Inferior parietal cortex (tissue), 1 donor: ENCODE measurements around the gene NINJ1.

Experiments
- DNase-seq: peaks from one replicate; pipeline ENCODE4 v3.0.0-alpha.2; 2016; ENCODE audit errors: extremely low spot score

The NINJ1 gene, protein sequence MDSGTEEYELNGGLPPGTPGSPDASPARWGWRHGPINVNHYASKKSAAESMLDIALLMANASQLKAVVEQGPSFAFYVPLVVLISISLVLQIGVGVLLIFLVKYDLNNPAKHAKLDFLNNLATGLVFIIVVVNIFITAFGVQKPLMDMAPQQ

DNA sequence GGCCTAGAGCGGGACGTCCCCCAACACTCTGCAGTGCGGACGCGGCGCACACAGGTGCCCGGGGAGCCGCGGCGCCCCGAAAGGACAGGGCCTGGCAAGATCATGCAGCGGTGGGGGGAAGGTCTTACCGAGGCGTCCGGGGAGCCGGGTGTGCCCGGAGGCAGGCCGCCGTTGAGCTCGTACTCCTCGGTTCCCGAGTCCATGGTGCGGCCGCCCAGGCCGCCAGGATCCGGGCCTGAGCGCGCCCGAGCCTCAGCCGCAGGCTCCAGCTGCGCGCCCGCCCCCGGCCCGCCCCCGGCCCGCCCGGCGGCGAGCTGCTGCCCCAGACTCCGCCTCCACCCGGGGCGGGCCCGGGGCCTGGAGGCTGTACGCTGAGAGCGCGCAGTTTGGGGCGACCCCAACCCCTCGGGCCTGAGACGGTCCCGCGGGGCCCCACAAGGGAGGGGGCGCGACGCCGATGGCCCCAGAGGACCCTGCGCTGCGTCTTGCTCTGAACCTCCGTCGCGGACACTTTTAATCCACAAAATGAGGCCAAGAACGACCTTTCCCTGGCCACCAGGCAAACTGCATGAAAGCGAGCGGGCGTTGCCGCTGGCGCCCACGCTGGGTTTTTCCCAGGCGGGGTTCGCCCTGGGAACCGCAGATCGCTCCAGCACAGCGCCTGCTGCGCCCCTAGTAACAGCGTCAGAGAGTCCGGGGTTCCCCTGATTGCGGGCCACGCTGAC, at the start of gene NINJ1:
TSS of gene NINJ1 (minus strand) at position 237 of the 725 bp plus-strand sequence. CDS start at position 203, 34 bp downstream.
- peak; percentile 59 for DNase-seq

DNA sequence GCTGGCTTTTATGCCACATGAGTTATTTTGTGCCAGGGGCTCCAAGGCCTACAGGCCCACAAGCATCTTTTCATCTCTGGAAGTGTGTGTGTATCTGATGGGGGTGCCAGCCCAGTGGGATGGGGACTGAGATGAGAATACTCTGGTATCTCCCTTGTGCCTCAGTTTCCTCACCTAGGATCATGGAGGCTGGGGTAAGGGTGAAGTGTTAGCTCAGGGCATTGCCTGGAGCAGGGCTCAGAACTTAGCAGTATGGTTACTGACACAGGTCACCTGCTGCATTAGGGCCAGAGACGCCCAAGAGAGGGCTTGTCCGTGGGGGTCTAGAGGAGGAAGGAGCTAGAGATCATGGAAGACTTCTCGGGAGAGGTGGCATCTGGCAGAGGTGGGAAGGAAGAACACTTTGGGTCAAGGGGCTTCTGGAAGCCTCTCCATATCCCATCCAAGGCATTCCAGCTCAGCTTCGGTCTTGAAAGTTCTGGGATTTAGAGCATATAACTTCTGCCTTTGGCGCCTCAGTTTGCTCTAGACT, 49.1 kb upstream of the NINJ1 start:
- DNase-seq: no peak

DNA sequence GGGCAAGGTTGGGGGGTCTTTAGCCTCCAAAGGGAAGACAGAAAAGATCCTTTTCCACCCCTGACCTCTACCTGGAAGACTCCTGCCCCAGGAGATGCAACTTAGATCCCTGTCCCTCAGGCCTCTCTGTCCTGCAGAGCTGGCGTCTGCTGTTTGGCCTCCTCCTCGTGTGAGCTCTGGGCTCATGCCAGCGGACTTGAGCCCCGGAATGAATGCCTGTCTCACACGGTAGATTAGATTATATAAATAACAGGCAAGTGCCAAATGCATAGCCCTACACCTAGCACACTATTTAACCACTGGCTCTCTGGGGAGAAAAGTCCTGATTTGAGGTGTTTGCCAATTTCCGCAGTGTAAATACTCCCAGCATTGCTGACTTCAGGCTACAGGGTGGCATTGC, 48.5 kb upstream of the NINJ1 start:
- DNase-seq: no peak

DNA sequence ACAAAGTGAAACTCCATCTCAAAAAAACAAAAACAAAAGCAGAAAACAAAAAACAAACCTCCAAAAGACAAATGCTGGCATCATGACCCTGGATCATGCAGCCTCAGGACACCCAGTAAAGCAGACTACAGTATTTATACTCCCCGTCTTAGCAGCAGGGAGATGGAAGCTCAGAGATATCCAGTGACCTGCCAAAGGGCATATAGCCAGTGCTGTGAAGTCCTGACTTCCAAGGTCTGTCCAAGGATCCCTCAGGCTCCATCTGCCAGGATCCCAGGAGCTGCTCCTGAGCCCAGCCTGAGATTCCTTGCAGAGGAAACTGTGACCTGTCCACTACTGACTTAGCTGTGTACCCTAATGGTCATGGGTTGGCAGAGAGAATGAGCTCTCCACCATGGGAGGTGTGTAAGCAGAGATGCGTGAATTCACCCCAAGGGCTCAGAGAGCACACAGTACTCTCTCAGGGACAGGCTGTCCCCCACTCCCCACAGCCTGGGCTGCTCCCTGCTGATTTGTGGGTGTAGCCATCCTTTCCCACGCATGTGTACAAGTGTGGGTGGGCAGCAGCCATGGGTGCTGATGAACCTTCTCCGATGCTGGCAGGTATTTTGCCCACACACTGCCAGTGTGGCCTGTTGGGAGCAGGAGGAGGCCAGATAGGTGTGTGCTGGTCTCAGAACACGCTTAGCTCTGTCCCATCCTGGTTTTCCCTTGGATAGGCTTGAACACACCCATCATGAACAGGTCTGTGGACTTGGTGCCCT, 47.8 kb upstream of the NINJ1 start:
- DNase-seq: no peak

DNA sequence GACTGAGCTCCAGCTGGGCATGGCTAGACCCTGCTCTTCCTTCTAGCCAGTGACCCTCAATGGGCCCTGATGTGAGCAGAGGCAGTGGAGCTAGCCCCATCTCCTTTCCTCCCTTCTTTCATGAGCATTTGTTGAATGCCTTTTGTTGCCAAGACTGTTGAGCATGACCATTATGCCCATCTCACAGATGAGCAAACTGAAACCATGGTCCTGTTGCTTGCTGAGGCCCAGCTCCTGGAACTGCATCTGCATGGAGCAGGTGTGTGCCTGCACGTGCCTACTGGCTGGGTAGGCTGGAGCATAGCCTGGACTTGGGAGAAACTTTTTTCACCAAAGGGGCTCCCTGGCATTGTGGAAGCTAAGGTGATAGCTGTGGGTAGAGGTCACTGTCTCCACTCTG, 46.9 kb upstream of the NINJ1 start:
- no peak for DNase-seq

DNA sequence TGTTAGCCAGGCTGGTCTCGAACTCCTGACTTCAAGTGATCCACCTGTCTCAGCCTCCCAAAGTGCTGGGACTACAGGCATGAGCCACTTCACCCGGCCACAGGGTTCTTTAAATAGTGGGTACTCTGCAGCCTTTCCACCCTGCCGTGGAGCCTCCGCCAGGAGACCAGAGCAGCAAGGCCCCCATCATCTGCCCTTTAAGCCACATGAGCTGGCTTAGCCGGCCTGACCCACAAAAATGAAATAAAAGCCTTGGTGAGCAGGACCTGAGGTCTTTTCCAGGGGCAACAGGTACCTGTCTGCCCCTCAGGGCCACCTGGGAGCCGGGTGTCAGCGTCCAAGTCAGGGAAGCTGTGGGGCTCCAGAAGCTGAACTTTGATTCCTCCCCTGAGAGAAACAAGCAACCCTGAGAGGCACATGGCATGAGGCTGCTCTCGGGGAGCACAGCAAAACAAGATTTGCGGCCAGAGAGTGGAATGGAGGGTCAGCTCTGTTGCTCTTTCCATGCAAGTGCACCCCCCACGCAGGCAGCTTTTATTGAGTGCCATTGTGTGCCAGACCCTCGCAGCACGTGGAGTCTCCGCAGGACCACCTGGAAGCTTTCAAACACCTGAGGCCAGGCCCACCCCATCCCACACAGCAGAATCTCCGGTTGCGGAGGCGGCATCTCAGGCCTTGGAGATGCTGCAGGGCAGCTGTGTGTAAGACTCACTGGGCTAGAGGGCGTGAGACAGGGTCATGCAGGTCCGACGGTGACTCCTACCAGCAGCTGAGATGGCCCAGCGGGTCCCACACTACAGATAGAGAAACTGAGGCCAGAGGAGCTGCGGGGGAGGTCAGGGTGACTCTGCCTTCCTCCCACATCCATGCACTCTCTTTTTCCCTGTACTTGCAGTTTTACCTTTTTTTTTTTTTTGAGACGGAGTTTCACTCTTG, 45.1 kb upstream of the NINJ1 start:
- no peak for DNase-seq

DNA sequence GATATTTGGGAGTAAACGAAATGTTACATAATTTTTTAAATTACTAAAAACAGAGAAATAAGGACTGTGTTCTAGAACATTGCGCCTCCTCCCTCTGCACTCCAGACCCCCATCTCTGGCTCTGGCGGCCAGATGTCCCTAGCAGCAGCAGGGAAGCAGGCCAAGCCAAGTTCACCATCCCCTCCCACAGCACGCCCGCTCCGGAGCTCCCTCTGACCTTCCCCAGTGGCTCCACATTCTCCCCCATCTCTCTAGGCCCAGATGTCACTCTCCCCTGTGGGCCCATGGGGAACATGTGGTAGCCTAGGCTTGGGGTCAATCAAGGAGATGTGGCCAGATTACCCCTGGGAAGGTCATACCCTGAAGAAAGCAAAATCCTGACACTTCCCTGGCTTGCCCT, 43.6 kb upstream of the NINJ1 start:
- no peak for DNase-seq

DNA sequence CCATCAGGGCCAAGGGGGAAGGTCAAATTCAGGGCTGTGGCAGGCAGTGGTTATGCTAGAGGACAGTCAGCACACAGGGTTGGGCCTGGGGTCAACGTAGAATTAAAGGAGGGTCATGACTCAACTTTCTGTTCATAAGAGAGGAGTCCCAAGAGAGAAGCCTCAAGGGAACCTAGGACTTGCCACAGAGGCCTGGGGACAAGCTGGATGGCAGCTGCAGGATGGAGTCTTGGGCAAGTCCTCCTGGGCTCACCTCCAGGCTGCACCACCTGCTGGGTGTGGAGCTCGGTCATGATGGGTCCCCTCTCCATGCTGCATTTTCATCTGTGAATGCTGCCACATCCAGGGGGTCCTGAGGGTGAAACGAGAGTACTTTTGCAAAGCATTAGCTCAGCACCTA, 40.9 kb upstream of the NINJ1 start:
- DNase-seq: no peak

DNA sequence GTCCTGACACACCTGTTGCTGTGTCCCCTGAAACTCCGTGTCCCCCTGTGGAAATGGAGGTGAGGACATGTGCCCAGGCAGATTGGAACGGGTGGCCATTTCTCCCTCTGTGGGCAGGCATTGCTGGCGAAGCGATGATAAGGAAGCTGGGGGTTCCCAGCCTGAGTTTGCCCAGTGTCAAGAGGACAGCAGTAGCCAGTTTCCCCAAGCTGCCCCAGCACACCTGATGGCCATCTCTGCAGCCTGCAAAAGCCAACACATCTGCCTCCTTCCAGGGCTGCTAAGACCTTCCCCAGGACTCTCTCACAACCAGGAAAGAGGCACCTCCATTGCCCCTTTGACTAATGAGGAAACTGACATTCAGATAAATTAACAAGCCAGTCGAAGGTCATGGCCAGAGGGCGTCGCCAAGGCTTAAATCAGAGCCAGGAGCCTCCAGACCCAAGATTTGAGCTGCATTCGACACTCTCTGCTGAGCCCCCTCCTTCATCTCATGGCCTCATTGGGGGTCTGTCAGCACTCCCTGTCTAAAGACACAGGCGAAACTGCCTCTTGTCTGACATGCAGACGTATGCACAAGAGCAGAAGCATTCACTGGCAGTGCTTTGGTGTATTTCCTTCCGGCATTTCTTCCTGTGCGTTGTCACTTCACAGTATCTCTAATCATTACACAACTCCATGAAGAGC, 39.5 kb upstream of the NINJ1 start:
- DNase-seq: no peak

DNA sequence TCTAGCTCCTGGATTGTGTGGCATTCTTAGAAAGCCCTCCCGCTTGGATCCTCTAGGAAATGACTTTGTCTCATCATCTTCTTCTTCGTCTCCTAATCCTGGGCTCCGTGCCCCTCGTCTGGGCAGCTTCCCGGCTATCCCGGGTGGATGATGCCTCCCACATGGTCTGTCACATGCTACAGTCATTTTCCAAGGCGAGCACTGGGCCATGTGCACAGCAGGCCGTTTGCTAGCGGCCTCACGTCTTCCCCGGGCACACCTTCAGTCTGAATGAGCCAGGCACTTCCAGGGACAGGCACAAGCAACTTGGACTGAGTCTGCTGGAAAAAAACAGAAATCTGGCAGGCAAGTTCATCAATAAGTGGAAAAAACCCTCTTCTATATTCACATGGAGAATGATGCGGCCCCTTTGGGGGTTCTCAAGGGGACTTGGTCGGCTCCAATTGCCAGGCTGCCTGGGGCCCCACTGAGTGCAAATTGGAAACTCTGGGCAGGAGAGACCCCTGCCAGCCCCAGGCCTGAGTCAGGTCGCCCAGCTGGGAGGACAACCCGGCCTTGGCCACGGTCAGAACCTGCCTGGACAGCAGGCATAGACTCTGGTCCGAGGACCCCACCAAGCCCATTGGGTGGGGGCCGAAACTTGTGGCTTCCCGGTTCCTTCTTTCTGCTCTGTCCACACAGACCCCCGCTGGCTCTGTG, 38.8 kb upstream of the NINJ1 start:
- DNase-seq: no peak

DNA sequence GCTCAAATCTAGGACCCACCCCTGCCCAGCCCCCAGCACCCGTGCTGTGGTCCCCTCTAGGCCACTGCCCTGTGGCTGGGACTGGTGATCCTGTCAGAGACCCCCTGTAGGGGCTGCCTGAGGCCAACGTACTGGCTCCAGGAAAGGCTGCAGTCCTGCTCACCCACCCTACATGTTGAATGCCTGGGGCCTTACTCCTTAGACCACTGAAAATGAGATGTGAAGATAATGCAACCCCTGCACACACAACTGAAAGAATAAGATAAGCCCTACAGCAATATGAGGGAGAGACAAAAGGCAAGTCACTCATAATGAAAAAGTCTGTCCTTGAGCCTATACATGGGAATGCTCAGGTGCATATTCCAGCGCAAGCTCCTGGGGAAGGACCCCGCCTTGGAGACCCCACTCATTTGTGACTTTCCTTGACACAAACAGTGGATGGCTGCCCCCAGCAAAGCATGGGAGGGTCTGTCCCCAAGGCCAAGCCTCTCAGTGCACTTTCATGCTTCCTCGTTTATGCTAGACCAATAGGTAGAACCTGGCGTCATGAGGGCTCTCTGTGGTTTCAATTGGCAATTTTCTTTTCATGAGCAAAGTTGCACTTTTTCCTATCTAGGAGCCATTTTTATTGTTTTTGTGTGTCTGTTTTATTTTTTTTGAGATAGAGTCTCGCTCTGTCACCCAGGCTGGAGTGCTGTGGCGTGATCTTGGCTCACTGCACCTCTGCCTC, 37.4 kb upstream of the NINJ1 start:
- no peak for DNase-seq

DNA sequence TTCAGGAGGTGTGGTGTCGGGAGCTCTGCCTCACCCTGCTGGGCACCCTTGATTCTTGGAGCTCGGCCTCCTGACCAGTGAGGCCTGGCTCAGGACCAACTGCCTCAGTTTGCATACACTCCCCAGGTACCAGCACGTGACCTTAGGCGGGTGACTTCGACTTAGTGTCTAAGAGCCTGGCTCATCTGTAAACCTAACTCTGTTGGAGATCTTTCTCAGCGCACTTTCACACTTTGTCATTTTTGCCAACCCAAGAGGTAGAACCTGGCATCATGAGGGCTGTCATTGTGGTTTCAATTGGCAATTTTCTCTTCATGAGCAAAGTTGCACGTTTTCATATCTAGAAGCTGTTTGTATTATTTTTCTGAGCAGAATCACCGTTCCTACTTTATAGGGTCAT, 36.5 kb upstream of the NINJ1 start:
- DNase-seq: no peak

DNA sequence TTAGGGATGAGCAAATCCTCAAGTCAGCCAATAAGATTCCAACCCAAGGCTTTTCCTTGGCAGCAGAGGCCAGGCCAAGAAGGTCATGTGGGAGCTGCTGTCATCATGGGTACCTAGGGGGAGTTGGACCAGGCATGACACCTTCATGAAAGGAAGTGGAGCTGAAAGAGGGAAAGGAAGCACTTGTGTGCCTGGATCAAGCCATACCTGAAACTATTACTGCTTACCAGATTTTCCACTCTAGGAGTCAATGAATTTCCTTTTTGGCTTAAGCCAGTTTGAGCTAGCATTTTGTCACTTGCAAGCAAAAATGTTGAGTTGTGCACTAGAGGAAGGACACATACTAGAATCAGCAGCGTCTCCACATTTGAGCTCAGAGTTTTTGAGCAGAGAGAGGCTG, 35.4 kb upstream of the NINJ1 start:
- no peak for DNase-seq

DNA sequence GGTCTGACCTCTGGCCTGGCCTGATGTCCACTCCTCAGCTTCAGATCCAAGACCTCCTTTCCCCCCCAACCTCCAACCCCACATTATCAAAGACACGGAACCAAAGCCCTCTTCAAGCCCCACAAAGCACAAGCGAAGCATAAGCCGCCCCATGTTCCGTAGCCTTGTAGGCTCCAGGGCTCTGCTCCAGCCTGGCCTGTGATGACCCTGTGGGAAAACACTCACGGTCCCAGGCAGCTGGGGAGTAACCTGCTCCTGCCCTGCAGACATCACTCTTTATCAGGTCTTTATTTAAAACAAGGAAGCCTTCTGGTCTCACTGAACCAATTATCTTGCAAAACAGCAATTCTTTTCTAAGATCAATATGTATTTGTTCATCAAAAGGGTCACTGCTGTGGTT, 34.5 kb upstream of the NINJ1 start:
- DNase-seq: no peak

DNA sequence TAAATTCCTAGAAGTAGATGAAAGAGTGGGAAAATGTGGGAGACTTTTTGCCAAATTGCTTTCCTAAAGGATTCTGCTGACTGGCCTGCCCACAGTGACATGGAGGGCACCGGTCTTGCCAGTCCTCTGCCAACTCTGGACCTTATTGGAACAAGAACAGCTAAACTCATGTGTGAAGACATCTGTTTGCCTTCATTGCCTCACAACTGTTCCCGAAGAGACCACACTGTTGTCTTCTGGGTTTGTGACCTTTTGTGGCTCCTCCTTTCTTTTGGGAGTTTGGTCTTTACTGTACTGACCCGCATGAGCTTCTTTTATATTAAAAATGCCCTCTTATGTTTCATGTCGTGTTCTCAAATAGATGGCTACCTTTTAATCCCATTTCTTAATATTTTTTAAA, 33.8 kb upstream of the NINJ1 start:
- DNase-seq: no peak

DNA sequence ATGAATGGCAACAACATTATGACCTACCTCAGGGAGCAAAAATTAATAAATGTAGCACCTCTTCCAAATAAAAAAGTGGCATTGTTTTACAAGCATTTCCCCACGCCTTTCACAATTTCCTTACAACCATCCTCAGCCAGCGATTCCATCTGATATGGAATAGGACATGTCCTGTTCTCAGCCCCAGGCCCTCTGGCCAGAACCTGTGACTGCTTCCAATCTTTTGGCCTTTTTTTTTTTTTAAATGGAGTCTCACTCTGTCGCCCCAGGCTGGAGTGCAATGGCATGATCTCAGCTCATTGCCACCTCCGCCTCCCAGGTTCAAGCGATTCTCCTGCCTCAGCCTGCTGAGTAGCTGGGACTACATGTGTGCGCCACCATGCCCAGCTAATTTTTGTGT, 33.1 kb upstream of the NINJ1 start:
- DNase-seq: no peak

DNA sequence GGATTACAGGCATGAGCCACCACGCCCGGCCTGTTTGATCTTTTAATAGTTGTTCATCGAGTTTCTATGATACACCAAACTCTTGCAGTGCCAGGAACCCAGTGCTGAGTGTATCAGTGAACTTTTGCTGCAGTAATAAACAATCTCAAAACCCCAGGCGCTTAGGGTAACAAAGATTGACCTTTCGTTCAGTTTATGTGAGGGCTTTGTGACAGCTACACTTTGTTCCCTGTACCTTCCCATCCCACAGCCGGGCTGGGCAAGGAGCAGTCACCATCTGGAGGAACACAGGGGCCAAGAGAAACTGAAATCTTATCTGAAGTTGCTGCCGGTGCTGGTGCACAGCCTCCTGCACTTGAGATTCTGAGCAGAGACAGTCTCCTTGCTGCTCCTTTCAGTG, 32.6 kb upstream of the NINJ1 start:
- DNase-seq: no peak

DNA sequence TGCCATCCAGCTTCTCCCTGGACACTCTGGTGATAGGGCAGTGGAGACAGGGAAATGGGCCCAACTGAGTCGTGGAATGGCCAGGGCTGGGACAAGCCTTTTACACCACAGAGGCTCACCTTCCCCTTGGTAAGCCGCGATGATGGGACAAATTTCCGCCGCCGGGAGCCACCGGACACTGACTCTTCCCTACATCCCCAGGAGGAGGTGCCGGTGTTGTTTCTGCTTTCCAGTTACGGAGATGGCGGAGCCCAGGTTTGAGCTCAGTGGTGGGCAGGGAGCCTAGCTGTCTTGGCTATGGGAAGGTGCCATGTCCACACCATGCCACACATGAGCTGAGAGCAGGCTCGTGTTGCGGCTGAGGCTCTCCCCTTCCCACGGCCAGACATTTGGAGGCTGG, 30.0 kb upstream of the NINJ1 start:
- no peak for DNase-seq

DNA sequence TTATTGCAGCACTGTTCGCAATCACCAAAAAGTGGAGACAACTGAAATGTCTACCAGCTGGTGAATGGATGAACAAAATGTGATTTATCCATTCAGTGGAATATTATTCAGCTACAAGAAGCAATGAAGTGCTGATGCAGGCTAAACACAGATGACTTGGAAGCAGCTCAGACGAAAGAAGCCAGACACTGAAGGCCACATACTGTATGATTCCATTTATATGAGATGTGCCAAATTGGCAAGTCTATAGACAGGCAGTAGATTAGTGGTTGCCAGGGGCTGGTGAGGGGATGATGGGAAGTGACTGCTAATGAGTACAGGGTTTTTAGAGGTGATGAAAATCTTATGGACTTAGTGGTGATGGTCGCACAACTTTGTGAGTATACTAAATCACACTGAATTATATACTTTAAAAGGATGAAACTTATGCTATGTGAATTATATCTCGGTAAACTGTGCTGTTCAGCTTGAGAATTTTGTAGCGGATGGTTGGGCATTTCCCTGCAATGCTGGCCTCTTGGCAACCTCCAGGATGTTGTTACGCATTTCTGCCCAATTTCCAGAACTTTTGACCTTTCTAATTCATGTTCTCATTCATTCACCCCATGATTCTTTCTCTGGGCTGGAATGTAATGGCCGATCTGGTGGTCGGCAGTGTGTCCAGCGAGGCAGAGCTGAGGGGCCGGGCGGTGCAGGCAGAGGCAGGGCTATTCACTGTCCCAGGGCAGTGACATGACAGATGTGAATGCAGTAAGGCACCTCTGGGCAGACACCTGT, 27.9 kb upstream of the NINJ1 start:
- no peak for DNase-seq
